ENCODE measurements around the gene PRR36. TPM values are rescaled to one million over a fixed set of nuclear protein-coding genes. Genes with fewer than 3 reads are reported as not detected.

The PRR36 gene
- total RNA-seq, 1 donor, result not detected

GRCh38 chr19:7855426-7856108 is 18.6 kb downstream of the PRR36 start:
- Histone ChIP-seq H3K36me3 (ENCODE audit: insufficient read depth, low read length) (no peaks in the 10 kb centered on the region), H3K4me1 (ENCODE audit: insufficient read depth, low read length) (no peaks in the 10 kb centered on the region), H3K27me3 (ENCODE audit: insufficient read depth, low read length) (no peaks in the 10 kb centered on the region), H3K79me2 (ENCODE audit: insufficient read depth, low read length) (no peaks in the 10 kb centered on the region), H3K4me2 (ENCODE audit: insufficient read depth, low read length) (no peak overlapping the region), H2AFZ (ENCODE audit: low read length) (no peak overlapping the region), H3K9me3 (ENCODE audit: low read depth, low read length) (no peaks in the 10 kb centered on the region), H3K4me3 (ENCODE audit: insufficient read depth, low read length) (no peak overlapping the region), H4K20me1 (ENCODE audit: insufficient read depth, low read length) (no peaks in the 10 kb centered on the region), H3K27ac (ENCODE audit: low read depth, low read length) (no peak overlapping the region)
- DNase-seq (ENCODE audit: insufficient read length, low spot score, missing footprints), result peak; percentile 65
- no peak for TF ChIP-seq CTCF (IDR thresholded peaks at IDR 0.05; ENCODE audit: extremely low read depth, low read depth, low read length)

- Histone ChIP-seq H3K4me3 (ENCODE audit: insufficient read depth, low read length) (no peak overlapping the region), H2AFZ (ENCODE audit: low read length) (no peak overlapping the region)
These were observed 20.4 kb downstream of the PRR36 start for GRCh38 chr19:7853770-7854128.

GRCh38 chr19:7852851-7853769 is 21.1 kb downstream of the PRR36 start:
- DNase-seq (ENCODE audit: insufficient read length, low spot score, missing footprints), result peak; percentile 99
- Histone ChIP-seq H2AFZ (ENCODE audit: low read length) (no peak overlapping the region), H3K27ac (ENCODE audit: low read depth, low read length) (no peak overlapping the region), H3K79me2 (ENCODE audit: insufficient read depth, low read length) (no peaks in the 10 kb centered on the region), H3K4me3 (ENCODE audit: insufficient read depth, low read length) (no peak overlapping the region), H3K4me2 (ENCODE audit: insufficient read depth, low read length) (no peak overlapping the region), H3K36me3 (ENCODE audit: insufficient read depth, low read length) (no peaks in the 10 kb centered on the region), H3K4me1 (ENCODE audit: insufficient read depth, low read length) (no peaks in the 10 kb centered on the region), H4K20me1 (ENCODE audit: insufficient read depth, low read length) (no peaks in the 10 kb centered on the region), H3K9me3 (ENCODE audit: low read depth, low read length) (no peaks in the 10 kb centered on the region), H3K27me3 (ENCODE audit: insufficient read depth, low read length) (no peaks in the 10 kb centered on the region)
- peak; percentile 61 for TF ChIP-seq CTCF (IDR thresholded peaks at IDR 0.05; ENCODE audit: extremely low read depth, low read depth, low read length)

More at GRCh38 chr19:7853770-7854128, 20.4 kb downstream of the PRR36 start:
- H3K27me3 ChIP-seq (ENCODE audit: insufficient read depth, low read length), result no peaks in the 10 kb centered on the region
- no peaks in the 10 kb centered on the region for H3K79me2 ChIP-seq (ENCODE audit: insufficient read depth, low read length)
- no peak for DNase-seq (ENCODE audit: insufficient read length, low spot score, missing footprints)
- H3K4me1 ChIP-seq (ENCODE audit: insufficient read depth, low read length), result no peaks in the 10 kb centered on the region
- H3K36me3 ChIP-seq (ENCODE audit: insufficient read depth, low read length), result no peaks in the 10 kb centered on the region
- TF ChIP-seq CTCF (IDR thresholded peaks at IDR 0.05; ENCODE audit: extremely low read depth, low read depth, low read length), result no peak
- no peaks in the 10 kb centered on the region for H4K20me1 ChIP-seq (ENCODE audit: insufficient read depth, low read length)
- H3K9me3 ChIP-seq (ENCODE audit: low read depth, low read length), result no peaks in the 10 kb centered on the region
- H3K4me2 ChIP-seq (ENCODE audit: insufficient read depth, low read length), result no peak overlapping the region
- no peak overlapping the region for H3K27ac ChIP-seq (ENCODE audit: low read depth, low read length)
